Omental fat pad (tissue), 4 donors: ENCODE measurements around the gene RBPMS2. TPM values are rescaled to one million over a fixed set of nuclear protein-coding genes. Genes with fewer than 3 reads are reported as not detected.

Experiments
- ATAC-seq: fragments of 150-250 bp; one replicate; pipeline ENCODE4 v1.9.1; 2016; ENCODE audit warnings: mild to moderate bottlenecking, moderate library complexity; ENCODE audit not compliant: low FRiP score
- DNase-seq: peaks from one replicate; pipeline ENCODE4 v3.0.0-alpha.2; 2019; ENCODE audit warnings: low spot score
- total RNA-seq, 4 donors: library from RNA; depleted of rRNA; stranded (reverse); fragments of >200 nt; gene quantifications; one replicate each; pipeline ENCODE4 v1.1.0, GENCODE V29; 2016
- TF ChIP-seq, protein P1 (sequence below), 3 donors: fragments of 450-650 bp; IDR thresholded peaks; one replicate each; pipeline ENCODE4 v1.5.1; 2016 to 2017; ENCODE audit warnings: antibody characterized with exemption in 3 of 3, mild to moderate bottlenecking in 3 of 3, moderate library complexity in 2 of 3

Gene RBPMS2
- total RNA-seq, 4 donors from 2014 or later = 1.4 to 3.1 (median 2.8) TPM

DNA sequence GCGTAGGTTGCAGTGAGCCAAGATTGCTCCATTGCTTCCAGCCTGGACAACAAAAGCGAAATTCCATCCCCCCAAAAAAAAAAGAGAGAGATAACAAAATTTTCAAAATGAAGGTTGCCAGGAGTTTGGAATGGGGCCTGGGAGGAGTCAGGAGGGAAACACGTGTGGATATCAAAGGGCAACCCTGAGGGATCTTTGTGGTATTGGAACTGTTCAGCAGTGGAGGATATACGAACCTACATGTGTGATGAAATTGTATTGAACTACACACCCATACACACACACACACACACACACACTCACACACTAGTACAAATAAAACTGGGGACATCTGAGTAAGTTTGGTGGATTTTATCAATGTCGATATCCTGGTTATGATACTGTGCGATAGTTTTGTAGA, 61.8 kb downstream of the RBPMS2 start:
- TF ChIP-seq, protein P1, sequence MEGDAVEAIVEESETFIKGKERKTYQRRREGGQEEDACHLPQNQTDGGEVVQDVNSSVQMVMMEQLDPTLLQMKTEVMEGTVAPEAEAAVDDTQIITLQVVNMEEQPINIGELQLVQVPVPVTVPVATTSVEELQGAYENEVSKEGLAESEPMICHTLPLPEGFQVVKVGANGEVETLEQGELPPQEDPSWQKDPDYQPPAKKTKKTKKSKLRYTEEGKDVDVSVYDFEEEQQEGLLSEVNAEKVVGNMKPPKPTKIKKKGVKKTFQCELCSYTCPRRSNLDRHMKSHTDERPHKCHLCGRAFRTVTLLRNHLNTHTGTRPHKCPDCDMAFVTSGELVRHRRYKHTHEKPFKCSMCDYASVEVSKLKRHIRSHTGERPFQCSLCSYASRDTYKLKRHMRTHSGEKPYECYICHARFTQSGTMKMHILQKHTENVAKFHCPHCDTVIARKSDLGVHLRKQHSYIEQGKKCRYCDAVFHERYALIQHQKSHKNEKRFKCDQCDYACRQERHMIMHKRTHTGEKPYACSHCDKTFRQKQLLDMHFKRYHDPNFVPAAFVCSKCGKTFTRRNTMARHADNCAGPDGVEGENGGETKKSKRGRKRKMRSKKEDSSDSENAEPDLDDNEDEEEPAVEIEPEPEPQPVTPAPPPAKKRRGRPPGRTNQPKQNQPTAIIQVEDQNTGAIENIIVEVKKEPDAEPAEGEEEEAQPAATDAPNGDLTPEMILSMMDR (IDR thresholded peaks at IDR 0.05) = no peak
- DNase-seq (no peak), ATAC-seq (no peak)

DNA sequence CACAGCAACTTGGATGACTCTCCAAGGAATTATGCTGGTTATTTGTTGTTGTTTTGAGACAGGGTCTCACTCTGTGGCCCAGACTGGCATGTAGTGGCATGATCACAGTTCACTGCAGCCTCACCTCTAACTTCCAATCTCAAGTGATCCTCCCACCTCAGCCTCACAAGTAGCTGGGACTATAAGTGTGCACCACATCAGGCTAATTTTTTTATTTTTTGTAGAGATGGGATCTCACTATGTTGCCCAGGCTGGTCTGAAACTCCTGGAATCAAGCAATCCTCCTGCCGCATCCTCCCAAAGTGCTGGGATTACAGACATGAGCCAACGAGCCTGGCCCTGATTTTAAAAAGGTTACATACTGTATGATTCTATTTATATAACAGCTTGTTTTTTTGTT, 63.0 kb downstream of the RBPMS2 start:
- ATAC-seq (no peak), DNase-seq (no peak)
- TF ChIP-seq, protein P1 (IDR thresholded peaks at IDR 0.05) = no peak

DNA sequence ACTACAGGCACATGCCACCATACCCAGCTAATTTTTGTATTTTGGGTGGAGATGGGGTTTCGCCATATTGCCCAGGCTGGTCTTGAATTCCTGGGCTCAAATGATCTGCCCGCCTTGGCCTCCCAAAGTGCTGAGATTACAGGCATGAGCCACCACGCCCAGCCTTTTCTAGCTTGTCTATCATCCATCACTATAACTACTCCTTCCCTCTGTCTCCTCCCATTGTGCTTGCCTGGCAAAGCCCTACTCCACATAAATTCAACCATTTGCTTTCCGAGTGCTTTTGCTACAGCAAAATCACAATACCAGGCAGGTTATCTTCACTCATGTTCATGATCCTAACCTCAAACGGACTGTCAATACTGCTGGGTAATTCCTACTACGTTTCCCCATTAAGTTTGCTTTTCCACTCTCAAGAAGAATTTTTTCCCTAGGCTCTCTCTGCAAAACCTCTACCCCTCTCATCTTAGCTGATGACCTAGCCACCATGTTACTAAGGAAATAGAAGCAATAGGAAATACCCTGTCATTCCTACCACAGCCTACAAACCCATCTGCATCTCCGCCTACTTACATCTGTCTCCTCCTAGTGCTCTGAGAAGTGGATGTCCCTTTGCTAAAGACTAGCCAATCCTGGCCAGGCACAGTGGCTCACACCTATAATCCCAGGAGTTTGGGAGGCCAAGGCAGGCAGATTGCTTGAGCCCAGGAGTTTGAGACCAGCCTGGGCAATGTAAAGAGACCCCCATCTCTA, 64.5 kb downstream of the RBPMS2 start:
- TF ChIP-seq, protein P1 (IDR thresholded peaks at IDR 0.05) = no peak
- ATAC-seq = no peak
- DNase-seq = no peak

DNA sequence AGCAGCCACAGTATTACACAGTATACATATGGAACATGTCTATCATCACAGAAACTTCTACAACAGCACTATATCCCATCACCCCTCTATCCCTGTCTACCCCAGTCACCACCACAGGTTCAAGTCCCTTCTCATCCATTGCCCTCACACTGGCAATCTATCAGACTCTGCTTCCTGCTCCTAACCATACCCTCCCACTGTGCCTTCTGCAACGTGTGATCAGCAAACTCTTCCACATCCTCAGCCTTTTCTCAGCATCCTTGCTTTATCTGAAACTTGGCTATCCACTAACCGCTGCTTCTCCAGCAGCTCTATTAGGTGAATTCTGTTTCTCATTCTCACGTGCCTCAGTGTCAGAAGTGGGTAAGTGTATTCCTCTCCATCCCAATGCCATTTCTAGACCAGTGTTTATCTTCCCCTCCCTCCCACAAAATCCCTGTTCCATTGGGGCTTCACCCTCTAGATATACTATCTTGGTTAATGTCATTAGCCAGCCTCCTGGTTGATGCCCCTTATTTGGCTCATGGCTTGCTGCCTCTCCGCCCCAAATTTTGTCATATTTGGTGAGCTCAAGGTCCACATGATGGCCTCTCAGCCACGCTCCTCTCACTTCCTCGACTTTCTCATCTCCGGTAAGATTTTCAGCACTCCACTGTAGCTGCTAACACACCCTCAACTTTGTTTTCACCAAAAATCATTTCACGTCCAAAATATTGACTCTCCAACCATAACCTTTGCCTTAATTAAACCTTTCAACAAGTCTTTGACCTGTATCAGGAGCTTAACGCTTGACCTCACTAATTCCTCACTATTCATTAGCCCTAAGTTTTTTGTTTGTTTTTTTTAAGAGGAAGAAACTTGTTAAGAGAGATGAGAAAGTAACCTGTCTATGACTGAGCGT, 69.1 kb downstream of the RBPMS2 start:
- DNase-seq = no peak
- TF ChIP-seq, protein P1 (IDR thresholded peaks at IDR 0.05) = no peak
- no peak for ATAC-seq

DNA sequence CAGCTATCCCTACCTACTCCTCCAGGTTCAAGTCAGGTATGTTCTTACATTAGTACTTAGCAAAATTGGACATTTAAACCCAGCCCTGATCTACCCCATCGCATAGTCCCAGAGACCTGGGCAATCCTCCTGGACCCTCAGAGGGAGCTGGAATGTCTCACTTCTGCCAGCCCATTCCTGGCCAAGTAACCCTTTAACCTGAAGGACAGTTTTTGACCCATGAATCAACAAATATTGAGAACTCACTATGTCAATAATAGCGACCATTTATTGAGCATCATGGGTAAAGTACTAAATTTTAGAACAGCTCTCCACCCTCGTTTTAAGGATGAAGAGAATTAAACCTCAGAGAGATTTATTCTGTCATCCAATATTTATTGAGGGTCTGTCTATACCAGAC, 70.4 kb downstream of the RBPMS2 start:
- ATAC-seq (no peak), DNase-seq (no peak)
- TF ChIP-seq, protein P1 (IDR thresholded peaks at IDR 0.05) = no peak

DNA sequence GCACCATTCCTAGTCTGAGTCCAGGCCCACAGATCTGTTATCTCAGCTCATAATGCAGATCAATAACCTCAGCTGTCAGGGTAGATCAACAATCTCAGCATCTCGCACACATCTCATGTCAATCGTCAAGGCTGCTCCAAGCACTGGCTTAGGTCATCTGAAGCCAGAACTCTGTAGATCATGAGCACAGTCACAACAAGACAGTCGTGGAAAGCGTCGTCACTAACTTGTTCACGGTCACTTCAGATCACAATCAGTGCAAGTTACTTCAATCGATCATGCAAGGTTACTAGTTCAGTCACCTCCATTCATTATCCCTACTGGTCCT, 71.8 kb downstream of the RBPMS2 start:
- DNase-seq = no peak
- ATAC-seq = no peak
- TF ChIP-seq, protein P1 (IDR thresholded peaks at IDR 0.05) = no peak
